PFSK-1 (cell line): Measurements from ENCODE around the gene DDX39A.

Experiments used
- FOXP2 ChIP-seq: optimal IDR thresholded peaks from 2 replicates; pipeline ENCODE3; 2011; ENCODE audit warnings: borderline replicate concordance, control low read depth, inconsistent platforms; ENCODE audit not compliant: insufficient read depth; ENCODE audit errors: extremely low read length, extremely low read depth
- POLR2AphosphoS5 ChIP-seq: IDR thresholded peaks from 2 replicates; pipeline ENCODE4 v1.6.1; 2012; ENCODE audit warnings: low read depth, mild to moderate bottlenecking, control low read depth, low read length, moderate library complexity
- REST ChIP-seq, 2 experiments: IDR thresholded peaks; 2 replicates each; pipeline versions ENCODE4 v1.6.1 to v1.8.0; 2011 to 2012; ENCODE audit warnings: low read depth in 2 of 2, low read length in 2 of 2, control low read depth in 1 of 2, inconsistent platforms in 1 of 2, mild to moderate bottlenecking in 1 of 2, moderate library complexity in 1 of 2; ENCODE audit not compliant: insufficient read depth in 1 of 2
- SIN3A ChIP-seq: IDR thresholded peaks from 2 replicates; pipeline ENCODE4 v1.6.1; 2012; ENCODE audit warnings: mild to moderate bottlenecking, low read length, moderate library complexity, borderline replicate concordance; ENCODE audit not compliant: insufficient read depth
- TAF1 ChIP-seq: IDR thresholded peaks from 2 replicates; pipeline ENCODE4 v1.6.1; 2012; ENCODE audit warnings: low read length, control low read depth, borderline replicate concordance; ENCODE audit not compliant: insufficient read depth

Gene DDX39A

GRCh38 chr19:14411161-14411937 is 7.8 kb downstream of the DDX39A start:
- TF ChIP-seq REST (IDR thresholded peaks at IDR 0.05; ENCODE audit: insufficient read depth in 1 of 2, low read depth in 2 of 2, low read length in 2 of 2) (no peak), POLR2AphosphoS5 (no peak), FOXP2 (no peak), TAF1 (no peak)

- TF ChIP-seq SIN3A, result no peak
- TF ChIP-seq POLR2AphosphoS5, result peak; percentile 30; the same call in 1 of the 2 replicates
Measured at GRCh38 chr19:14410091-14411051, 8.8 kb downstream of the DDX39A start.

- TF ChIP-seq SIN3A, result no peak
- TF ChIP-seq POLR2AphosphoS5, result no peak
- TF ChIP-seq FOXP2, result no peak
- no peak for TF ChIP-seq REST (IDR thresholded peaks at IDR 0.05; ENCODE audit: insufficient read depth in 1 of 2, low read depth in 2 of 2, low read length in 2 of 2)
Measured at GRCh38 chr19:14409146-14410023, 9.8 kb downstream of the DDX39A start.

- TF ChIP-seq TAF1 (no peak), POLR2AphosphoS5 (no peak), SIN3A (no peak), FOXP2 (no peak), REST (IDR thresholded peaks at IDR 0.05; ENCODE audit: insufficient read depth in 1 of 2, low read depth in 2 of 2, low read length in 2 of 2) (no peak)
Measured at GRCh38 chr19:14408491-14409145, 10.5 kb downstream of the DDX39A start.
